GM19099 (cell line): Measurements from ENCODE around the gene RGS19.
A peak's percentile ranks its signal among the peaks of the same experiment; 100 is the strongest.

ENCODE experiments used
- POLR2A ChIP-seq: IDR thresholded peaks from 3 replicates; pipeline ENCODE4 v1.6.1; 2011; ENCODE audit warnings: low read depth; ENCODE audit not compliant: insufficient read length; ENCODE audit errors: extremely low read depth

RGS19 gene

GRCh38 chr20:64042054-64042781 is 37.1 kb downstream of the RGS19 start:
- peak; percentile 42 for TF ChIP-seq POLR2A

GRCh38 chr20:64041781-64042053 is 37.6 kb downstream of the RGS19 start:
- TF ChIP-seq POLR2A: no peak

- no peak for TF ChIP-seq POLR2A
These were observed 38.1 kb downstream of the RGS19 start for GRCh38 chr20:64041040-64041780.

GRCh38 chr20:64040231-64041039 is 38.9 kb downstream of the RGS19 start:
- no peak for TF ChIP-seq POLR2A

DNA sequence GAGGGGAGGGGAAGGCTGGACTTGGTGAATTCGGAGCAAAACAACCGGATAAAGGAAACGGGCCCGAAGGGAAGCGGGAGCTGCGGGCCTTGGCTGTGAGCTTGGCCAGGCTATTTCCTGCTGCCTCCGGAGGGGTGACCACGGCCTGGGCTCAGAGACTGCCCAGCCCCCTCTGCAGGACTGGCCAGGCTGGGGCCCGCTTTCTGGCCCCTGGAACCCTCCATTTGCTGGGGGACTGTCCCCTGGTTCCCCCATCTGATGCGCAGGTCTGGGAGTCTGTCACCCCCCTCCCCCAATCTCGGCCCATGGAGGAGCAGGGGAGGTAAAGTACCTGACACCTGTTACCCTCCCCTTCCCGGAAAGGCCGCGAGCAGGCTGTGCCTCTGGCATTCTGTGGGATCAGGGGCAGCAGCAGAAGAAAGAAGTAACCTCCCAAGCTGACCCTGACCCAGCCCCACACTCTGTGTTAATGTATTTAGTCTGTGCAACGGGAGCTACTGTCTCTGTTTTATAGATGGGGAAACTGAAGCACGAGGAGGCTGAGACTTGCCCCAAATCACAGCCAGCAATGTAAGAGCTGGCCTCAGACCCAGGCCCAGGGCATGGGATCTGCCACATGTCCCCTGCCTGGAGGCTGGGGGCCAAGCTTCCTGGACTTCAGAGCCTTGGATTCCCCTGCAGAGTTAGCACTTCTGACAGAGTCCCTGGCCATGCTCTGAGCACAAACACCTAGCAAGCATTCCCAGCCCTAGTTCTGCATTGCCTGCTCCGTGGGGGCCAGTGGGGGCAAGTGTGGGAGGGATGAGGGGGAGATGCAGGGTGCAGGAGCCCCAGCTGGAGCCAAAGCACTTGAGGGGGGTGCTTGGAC is 39.8 kb downstream of the RGS19 start:
- no peak for TF ChIP-seq POLR2A

- peak; percentile 45 for TF ChIP-seq POLR2A
These were observed 40.6 kb downstream of the RGS19 start for GRCh38 chr20:64038565-64039292.

DNA sequence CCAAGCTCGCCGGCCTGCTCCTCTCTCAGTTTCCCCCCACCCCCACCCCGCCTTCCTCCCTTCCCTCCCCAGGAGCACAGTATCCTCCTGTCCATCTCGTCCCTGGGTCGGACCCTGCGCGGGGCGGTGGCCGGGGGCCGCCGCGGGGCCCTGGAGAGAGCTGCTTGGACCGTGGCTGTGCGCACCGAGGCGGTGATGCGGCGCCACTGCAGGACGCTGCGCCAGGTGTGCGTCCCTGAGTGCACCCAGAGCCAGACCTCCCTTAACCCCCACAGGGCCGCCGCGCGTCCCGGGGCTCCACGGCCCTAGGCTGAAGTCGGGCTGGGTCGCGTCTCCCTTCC is 41.1 kb downstream of the RGS19 start:
- peak; percentile 13 for TF ChIP-seq POLR2A

- peak; percentile 34 for TF ChIP-seq POLR2A
These were observed 41.7 kb downstream of the RGS19 start for GRCh38 chr20:64037498-64038213.

DNA sequence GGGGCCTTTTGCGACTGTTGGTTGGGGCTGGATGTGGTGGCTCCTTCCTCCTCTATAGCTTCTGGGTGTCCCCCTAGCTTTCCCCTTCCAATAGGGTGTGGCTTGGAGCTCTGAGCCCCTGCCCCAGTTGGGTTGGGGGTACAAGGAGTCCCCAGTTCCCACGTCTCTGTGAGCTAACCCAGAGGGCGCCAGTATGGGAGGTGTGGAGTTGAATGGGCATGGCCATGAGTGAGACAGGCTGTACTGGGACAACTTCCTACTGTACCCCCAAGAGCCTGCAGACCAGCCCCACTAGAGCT is 42.2 kb downstream of the RGS19 start:
- no peak for TF ChIP-seq POLR2A

DNA sequence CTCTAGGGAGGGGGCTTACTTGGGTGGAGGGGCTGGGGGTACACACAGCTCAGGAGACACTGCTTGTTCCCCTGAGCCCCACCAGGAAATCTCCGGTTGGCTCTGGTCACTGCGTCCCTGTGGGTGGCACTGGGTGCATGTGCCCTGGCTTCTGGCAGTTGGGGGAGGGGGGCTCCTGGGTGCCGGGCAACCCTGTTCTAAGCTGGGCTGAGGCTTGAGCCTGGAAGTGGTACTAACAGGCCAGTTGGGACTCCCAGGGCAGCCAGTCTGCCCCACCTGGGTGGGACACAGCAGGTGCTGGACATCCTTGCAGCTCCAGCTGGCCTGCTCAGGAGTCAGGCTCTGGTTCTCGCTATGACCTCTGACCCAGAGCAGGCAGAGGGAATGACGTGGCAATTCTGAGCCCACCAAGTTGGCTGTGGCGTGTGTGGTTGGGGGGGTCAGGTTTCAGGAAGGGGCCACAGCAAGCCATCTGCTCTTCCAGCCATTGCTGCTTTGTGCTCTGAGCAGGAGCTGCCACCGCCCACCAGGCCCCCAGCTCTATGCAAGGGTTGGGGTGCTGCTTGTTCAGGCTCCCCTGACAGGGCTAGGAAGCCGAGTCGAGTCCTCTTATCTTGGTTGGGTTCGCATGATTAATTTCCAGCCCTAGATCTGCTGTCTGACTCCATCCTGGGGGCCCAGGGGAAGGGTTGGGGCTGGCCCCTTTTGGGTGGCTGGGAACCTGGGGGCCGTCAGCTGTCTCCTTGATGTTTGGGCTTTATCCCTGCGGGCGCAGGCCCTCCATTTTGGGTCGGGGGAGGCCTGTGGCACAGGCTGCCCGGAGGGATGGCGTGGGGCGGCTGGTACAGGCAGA is 42.7 kb downstream of the RGS19 start:
- TF ChIP-seq POLR2A: no peak

GRCh38 chr20:64035933-64036345 is 43.4 kb downstream of the RGS19 start, which contains the start of gene C20orf204:
Gene C20orf204 (plus strand): TSS chr20:64036182. CDS start chr20:64036324, 142 bp downstream.
- TF ChIP-seq POLR2A: peak; percentile 0

DNA sequence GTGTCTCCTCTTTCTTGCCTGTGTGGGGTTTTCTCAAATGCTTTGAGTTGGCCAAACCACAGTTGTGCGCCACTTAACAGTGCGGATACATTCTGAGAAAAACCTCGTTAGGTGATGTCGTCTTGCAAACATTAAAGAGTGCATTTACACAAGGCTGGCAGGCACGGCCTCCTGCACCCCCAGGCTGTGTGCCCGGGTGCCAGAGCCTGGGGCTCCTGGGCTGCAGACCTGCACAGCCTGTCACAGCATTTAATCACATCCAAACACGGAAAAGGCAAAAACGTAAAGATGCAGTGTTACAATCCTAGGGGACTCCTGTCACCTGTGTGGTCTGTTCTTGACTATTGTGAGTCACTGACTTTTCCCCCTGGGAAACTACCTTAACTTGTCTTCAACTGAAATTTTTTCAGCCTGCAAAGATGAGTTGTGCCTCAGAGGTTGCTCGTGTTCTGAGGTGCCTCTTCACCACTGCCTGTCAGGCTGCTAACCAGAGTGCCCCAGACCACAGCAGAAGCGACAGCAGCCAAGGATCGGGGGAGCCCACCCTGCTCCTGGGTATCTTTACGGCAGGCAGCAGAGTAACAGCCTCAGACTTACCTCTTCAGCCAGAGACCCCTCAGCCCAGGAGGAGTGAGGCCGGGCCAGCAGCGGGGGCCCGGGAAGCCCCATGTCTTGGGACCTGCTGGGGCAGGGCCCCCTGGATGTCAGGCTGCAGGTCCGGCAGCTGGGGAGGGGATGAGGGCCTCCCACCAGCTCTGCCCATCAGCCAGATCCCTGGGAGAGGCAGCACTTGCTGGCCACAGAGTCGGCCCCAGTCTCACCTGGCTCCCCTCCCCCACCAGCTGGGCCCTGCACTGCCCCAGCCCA is 44.0 kb downstream of the RGS19 start:
- TF ChIP-seq POLR2A: no peak
